HFF-Myc (cell line): ENCODE results near the gene MAP4K4.

Experiments
- DNase-seq: peaks from one replicate; pipeline ENCODE4 v3.0.0-alpha.2; 2011; ENCODE audit warnings: low read depth; ENCODE audit errors: extremely low read depth
- H3K4me3 ChIP-seq: replicated peaks from 2 replicates; pipeline ENCODE4 v1.5.1; 2011; ENCODE audit warnings: low read depth, mild to moderate bottlenecking, control low read depth, low read length
- TF ChIP-seq, protein P1 (sequence below): IDR thresholded peaks from 2 replicates; pipeline ENCODE4 v1.5.1; 2012; ENCODE audit warnings: mild to moderate bottlenecking, low read depth, low read length, control low read depth; ENCODE audit errors: missing control alignments

Gene MAP4K4

DNA sequence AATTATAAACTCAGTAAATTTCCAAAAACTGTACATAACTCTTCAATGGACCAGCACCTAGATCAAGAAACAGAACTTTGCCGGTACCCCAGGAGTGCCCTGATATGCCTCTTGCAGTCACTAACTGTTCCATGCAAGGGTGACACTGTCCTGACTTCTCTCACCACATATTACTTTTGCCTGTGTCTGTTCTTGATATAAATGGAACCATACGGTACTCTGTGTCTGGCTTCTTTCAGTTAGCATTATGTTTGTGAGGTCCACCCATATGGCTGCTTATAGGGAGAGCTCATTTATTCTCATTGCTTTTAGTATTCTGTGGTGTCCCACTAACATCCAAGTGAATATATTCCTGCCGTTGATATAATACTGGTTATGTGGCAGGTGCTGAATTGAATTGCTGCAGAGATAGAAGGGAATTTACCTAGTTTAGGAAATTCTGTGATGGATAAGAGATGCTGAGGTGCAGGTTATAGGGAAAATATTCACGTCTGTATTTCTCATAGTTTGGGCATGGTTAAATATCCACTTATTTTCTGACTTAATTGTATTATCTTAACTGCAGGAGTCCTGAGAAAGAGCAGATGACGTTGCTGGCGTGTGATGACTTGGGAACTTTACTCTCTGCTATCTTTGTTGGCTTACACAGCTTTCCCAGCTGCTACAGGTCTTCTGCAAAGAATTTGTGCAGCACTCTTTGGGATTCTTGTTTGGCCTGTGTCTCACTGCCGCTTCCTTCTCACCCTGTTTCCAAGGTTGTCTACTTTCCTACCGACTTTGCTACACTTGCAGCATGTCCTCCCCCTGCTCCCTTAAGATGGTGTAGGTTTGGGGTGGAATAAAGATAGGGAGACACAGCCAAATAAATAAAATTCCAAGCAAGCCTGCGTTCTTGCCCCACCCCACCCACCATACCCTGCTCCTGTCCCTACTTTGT, 107.9 kb downstream of the MAP4K4 start:
- TF ChIP-seq, protein P1, sequence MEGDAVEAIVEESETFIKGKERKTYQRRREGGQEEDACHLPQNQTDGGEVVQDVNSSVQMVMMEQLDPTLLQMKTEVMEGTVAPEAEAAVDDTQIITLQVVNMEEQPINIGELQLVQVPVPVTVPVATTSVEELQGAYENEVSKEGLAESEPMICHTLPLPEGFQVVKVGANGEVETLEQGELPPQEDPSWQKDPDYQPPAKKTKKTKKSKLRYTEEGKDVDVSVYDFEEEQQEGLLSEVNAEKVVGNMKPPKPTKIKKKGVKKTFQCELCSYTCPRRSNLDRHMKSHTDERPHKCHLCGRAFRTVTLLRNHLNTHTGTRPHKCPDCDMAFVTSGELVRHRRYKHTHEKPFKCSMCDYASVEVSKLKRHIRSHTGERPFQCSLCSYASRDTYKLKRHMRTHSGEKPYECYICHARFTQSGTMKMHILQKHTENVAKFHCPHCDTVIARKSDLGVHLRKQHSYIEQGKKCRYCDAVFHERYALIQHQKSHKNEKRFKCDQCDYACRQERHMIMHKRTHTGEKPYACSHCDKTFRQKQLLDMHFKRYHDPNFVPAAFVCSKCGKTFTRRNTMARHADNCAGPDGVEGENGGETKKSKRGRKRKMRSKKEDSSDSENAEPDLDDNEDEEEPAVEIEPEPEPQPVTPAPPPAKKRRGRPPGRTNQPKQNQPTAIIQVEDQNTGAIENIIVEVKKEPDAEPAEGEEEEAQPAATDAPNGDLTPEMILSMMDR, result no peak
- H3K4me3 ChIP-seq, result no peak overlapping the region
- DNase-seq, result no peak

DNA sequence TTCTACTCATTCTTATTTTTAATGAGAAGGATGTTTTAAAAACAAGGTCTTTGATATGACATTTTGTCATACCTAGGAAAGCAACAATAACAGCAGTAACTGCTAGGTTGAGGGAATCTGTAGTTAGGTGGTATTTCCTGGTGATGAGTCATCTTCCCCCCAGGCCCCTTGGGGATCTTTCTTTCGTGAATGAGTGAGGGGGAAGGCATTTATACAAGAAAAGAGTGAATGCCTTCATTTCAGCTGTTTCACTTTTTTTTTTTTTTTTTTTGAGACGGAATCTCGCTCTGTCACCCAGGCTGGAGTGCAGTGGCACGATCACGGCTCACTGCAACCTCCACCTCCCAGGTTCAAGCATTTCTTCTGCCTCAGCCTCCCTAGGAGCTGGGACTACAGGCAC, 108.6 kb downstream of the MAP4K4 start:
- no peak for DNase-seq
- no peak overlapping the region for H3K4me3 ChIP-seq
- TF ChIP-seq, protein P1, result no peak

DNA sequence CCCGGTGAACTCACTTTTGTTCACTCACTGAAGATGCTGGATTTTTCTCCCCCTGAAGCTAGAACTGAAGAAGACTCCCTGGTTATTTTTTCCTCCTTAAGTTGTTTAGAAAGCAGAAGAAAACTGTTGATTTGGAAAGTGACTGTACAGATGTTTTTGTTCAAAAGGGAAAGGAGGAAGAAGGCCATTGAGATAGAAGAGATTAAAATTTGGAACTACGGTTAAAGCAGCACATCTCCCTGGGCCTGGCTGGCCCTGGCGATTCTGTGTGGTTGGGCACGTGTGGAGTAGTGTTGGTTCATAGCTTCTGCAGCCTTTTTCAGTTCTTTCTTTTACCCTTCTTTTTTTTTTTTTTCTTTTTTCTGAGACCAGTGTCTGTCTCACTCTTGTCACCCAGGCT, 109.2 kb downstream of the MAP4K4 start:
- H3K4me3 ChIP-seq, result no peak overlapping the region
- TF ChIP-seq, protein P1, result no peak
- no peak for DNase-seq

DNA sequence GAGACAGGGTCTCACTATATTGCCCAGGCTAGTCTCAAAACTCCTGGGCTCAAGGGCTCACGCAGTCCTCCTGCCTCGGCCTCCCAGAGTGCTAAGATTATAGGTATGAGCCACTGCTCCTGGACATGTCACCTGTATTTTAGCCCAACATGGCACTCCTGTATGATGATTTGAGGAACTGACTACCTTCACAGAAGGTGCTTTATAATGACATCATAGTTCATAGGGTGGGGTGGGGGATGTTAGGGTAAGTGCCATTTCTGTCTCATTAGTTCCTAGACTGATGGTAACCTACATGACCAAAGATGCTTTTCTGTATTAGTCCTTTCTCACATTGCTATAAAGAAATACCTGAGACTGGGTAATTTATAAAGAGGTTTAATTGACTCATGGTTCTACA, 109.7 kb downstream of the MAP4K4 start:
- TF ChIP-seq, protein P1, result no peak
- no peak overlapping the region for H3K4me3 ChIP-seq
- no peak for DNase-seq

DNA sequence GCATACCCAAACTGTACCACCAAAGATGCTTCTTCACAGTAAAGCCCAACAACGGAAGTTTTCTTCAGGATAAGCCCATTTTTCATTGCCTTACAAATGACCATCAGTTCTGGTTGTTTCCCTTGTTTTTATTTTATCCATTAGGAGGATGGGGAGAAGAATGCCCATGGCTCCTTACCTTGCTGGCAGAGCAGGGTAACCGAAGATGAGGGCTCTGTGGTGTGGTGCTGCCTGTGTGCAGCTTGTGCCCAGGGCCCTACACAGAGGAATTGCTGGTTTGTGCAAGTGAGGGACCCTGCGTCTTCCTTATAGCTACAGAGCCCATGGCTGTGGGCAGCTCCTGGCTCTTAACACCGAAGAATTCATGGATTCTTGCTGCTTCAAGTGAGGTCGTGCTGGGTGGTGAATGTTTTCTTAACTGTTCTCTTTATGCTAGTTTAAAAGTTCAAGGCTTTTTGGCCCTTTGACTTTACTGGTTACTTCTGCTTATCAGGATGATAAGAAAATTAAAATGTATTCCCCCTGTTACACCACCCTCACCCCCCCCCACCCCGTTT, 110.6 kb downstream of the MAP4K4 start:
- DNase-seq, result no peak
- TF ChIP-seq, protein P1, result no peak
- H3K4me3 ChIP-seq, result no peak overlapping the region

DNA sequence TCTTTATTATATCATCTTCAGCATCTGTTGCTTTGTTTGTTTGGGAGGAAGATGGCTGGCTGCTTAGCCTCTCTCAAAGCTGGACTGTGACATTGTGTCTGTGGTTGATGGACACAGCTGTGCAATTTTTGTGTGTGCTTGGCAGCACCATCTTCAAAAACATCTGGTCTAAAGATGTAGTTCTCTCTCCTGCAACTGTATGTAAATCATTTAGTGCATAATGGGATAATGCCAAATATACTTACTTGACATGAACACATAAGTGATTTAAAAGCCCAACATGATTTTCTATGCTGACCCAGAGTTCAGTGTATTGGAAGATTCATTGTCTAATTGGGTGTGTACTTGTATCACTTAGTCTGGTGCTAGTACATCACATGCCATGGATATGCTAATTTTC, 112.2 kb downstream of the MAP4K4 start:
- H3K4me3 ChIP-seq, result no peak overlapping the region
- TF ChIP-seq, protein P1, result no peak
- DNase-seq, result peak; percentile 81
